Measurements from ENCODE around the gene BCHE.

DNA sequence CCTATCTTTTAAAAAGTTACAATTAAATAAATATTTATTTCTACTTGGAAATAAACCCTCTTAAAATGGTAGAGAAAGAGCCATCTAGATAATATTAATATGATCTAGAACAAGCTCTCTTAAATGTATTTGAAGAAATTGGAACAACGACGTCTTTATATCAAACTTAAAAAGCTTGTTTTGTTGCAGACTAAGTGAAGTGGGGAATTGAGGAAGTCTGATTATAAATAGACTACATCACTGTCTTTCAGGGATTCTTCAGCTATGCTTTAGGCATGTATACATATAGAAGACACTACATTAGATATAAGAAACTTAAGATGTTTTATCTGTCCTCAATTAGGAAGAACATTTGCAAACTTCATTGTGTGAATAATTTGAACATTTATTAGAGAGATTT, 1.8 kb downstream of the BCHE start:
- TF ChIP-seq, protein P1, sequence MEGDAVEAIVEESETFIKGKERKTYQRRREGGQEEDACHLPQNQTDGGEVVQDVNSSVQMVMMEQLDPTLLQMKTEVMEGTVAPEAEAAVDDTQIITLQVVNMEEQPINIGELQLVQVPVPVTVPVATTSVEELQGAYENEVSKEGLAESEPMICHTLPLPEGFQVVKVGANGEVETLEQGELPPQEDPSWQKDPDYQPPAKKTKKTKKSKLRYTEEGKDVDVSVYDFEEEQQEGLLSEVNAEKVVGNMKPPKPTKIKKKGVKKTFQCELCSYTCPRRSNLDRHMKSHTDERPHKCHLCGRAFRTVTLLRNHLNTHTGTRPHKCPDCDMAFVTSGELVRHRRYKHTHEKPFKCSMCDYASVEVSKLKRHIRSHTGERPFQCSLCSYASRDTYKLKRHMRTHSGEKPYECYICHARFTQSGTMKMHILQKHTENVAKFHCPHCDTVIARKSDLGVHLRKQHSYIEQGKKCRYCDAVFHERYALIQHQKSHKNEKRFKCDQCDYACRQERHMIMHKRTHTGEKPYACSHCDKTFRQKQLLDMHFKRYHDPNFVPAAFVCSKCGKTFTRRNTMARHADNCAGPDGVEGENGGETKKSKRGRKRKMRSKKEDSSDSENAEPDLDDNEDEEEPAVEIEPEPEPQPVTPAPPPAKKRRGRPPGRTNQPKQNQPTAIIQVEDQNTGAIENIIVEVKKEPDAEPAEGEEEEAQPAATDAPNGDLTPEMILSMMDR (IDR thresholded peaks at IDR 0.05; ENCODE audit: borderline replicate concordance, extremely low read depth, low read length, poor library complexity, severe bottlenecking) = no peak
- TF ChIP-seq EZH2 (IDR thresholded peaks at IDR 0.05; ENCODE audit: borderline replicate concordance, low read depth, low read length, severe bottlenecking) = no peak
